GM21381 (cell line): ENCODE data around the gene CAPRIN1.

ENCODE experiments used
- ATAC-seq: cut with Tn5 transposase; IDR thresholded peaks from one replicate; pipeline ENCODE4 v1.9.1; 2021; ENCODE audit warnings: mild to moderate bottlenecking, moderate library complexity; ENCODE audit not compliant: unreplicated experiment

Gene CAPRIN1

DNA sequence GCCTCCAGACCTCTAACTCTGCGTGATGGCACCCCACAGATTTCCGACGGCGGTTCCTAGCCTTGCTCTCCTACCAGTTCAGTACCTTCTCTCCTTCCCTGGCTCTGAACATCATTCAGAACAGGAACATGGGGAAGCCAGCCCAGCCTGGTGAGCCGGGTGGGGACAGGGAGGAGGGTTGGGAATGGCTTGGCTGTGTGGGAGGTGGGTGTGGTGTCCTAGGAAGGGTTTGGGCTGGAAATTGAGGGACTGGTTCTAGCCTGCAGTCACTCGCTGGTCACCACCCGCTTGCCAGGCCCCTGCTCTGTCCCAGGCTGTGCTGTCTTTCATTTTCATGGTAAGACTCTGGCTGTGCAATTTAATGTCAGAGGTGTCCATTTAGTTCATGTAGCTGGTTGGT, 87.8 kb downstream of the CAPRIN1 start:
- no peak for ATAC-seq

DNA sequence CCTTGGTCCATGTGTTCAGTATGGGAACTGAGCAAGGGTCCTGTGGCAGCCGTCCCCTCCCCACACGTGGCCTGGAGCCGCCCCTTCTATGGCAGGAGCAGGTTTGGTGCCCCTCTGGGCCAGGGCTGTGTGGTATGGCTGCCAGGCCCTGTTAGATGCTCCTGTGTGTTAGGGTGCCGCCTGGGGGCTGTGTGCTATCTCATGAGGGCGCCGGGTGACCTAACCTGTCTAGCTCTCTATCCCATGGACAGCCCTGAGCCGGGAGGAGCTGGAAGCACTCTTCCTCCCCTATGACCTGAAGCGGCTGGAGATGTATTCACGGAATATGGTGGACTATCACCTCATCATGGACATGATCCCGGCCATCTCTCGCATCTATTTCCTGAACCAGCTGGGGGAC, 88.6 kb downstream of the CAPRIN1 start:
- ATAC-seq, result no peak

DNA sequence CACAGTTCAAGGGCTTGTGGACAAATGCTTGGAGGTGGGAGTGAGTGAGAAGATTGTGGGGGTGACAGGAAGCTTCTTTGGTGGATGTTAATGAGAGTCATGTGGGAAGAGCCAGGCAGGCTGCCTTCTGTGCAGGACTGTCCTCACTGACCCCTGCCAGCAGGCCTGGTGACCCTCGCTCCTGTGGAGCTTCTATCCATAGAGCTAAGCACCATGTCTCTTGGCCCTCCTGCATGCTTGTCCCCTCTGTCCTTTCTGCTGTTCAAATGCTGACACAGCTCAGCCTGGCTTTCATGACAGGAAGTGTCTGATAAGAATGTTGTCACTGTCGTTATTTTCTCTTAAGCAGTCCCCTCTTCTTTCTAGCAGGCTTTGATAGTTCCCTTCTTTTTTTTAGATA, 91.5 kb downstream of the CAPRIN1 start:
- no peak for ATAC-seq

DNA sequence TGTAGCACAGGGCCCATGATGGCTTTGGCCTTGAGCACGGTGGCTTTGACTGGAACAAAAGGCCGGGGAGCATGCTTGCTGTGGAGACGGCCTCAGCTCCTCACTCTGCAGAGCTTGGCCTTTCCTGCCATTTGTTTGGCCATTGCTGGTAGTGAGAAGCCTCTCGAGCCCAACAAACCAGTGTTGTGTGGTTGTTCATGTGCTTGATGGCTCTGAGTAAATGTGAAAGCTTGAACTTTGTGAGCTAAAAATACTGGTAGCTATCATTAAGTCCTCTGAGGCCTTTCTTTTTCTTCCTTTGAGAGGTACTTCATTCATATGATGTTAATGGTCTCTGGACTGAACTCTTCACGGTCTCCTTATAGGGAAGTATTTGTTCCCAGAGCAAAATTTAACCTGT, 93.5 kb downstream of the CAPRIN1 start:
- ATAC-seq, result no peak

DNA sequence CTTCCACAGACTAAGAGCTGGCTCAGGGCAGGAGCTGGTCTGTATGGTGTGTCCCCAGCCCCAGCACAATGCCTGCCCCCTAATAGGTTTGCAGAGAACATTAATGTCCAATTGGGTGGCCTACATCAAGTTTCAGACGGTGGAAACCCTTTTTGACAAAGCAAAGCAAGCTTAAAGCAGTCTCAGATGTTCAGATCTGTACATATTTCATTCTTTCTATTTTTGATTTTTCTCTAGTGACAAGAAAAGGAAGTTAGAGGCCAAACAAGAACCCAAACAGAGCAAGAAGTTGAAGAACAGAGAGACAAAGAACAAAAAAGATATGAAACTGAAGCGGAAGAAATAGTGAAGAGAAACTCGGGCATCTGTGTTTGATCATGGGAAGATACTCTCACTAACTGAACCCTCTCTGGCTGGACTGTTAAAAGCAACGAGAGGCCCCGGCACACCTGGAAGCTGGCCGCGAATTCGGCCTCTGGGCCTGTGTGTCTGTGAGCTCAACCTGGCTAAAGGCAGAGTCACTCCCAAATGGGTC, 94.4 kb downstream of the CAPRIN1 start:
- no peak for ATAC-seq

DNA sequence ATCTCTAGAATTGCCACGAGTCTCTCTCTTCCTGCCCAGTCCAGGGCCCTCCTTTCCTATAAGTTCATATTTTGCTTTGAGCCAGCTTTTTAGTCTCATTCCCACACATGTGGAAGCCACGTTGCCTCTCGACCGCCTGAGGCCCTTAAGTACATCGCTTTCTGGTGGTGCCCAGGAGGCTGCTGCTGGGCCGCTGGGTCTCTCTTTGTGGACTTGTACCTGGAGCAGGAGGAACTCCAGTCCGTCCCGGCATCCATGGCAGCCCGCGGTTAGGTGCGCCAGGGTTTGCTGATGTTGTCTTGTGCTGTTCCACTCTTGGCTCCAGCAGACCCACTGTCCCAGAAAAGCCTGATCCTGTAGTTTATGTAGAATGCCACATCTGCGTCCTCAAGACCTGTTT, 94.9 kb downstream of the CAPRIN1 start:
- ATAC-seq, result no peak

DNA sequence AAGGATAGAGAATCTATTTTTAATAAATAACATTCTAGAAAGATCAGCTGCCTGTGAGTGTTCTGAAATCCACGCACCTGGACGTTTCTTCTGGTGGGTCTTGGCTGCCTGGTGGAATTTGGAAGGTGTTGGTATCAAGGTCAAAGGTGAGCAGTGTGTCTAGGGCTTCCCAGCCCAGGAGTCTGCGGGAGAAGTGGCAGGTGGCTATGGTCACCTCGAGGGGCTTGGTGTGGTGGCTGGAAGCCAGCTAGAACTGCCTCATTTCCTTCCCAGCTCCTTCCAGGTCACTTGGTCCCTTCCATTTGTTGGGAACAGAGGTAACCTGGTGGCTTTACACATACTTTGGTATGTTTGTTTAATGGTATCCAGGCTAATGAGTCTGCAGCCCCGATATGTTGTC, 95.3 kb downstream of the CAPRIN1 start:
- ATAC-seq, result no peak

DNA sequence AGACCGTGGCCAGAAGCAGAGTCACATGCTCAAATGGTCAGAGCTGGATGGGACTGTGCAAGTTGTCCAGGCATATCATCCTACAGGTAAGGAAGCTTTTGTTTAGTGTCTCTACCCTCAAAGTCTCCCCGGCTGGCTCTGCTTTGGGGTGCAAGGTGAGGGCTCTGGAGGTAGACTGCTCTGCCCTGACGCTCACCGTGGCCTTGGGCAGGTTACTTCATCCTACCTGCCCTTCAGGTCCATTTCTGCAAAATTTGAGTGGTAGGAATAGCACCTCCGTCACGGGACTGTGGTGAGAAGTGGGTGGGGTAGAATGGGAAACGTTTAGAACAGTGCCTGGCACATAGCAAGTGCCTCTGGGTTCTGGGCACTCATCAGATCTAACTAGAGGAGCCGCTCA, 96.0 kb downstream of the CAPRIN1 start:
- no peak for ATAC-seq

DNA sequence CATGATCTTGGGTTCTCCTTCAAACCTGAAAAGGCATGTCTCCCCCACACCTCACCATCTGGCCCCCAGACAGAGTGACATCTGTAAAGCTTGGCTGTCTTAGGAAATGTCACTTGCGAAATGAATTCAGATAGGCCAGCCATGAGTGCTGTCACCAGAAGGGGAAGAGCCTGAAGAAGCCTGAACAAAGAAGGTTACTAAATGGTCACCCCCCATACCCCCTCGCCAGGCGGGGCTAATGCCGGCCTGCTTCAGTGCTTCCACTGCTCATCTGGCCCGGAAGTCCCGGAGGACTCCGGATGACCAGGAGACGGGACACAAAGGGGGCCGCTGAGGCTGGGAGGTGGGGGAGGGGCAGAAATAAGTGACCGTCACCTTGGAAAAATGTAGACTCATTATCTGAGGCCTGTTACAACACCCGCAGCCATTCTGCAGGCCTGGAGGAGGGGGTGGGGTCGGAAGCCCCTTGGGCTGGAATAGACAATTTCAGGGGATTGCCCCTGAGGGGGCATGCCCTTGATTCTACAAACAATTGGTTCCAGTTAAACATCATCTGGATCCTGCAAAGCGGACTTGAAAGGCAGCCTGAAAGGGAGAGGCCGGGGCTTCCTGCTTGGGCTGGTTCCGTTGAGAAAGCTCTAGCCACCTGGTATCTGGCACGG, 97.1 kb downstream of the CAPRIN1 start:
- ATAC-seq, result no peak

DNA sequence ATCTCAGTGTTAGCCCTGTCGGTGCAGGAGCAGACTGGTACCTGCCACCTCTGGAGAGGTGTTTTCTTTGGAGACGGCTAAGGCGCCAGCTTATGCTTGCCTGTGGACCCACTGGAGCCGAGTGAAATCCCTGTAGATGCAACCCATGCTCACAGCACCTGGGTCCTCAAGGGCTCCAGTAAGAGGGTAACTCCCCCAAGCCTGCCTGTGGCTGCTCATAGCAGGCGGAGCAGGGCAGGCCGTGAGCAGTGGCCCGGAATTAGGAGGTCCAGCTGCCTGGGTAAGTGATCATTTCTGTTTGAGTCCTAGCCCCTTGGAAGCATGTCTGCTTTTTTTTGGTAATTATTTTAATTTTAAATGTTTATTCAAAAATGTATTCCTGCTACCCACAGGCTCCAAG, 97.7 kb downstream of the CAPRIN1 start:
- ATAC-seq, result no peak

DNA sequence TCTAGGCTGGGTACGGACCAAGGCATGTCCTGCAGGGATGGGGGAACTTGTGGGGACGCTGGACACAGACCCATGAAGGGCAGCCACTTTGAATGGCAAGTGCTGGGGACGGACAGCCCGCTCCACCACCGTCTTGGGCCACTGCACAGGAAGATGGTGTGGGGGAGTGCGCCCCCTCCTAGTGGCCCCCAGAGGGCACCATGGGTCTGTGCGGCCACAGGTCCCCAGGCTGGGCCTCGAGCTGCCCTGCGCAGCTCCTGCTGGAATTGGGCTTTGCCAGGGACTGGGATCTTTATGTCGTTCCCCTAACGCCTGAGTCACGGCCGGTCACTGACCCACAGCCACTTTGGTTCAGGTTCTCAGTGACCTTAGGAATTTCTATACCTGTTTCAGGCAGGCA, 98.3 kb downstream of the CAPRIN1 start:
- ATAC-seq, result no peak

DNA sequence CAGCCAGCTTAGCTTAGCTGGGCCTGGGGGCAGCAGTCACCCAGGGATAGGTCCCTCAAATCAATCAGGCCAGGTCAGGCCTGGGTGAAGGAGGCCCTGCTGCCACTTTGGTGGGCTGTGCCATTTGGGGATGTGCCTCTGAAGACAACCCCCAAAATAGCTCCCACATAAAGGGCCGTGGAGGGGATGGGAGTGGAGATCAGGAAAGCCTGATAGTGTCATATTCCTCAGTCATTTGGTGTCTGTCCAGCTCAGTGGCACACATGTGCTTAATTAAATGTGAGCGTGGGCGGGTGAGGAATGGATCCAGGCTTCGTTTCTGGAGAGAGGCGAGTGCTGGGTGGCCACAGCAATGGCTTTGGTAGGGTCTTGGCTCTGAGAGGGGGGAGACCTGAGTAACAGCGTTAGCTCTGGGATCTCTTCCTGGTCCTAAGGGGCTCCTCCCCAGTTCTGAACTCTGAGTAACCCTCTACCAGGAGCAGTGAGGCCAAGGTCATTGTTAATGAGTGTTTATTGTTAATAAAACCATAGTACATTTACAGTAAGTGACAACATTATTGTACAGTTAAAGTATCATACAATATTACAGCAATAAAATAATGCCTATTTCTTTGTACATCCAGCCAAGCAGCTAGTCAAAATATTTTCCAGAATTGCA, 99.1 kb downstream of the CAPRIN1 start:
- no peak for ATAC-seq
